Activated CD4-positive, alpha-beta memory T cell treated with anti-CD3 and anti-CD28 coated beads for 36 hours (primary cell): ENCODE measurements around the gene CHAF1A. TPM values are rescaled to one million over a fixed set of nuclear protein-coding genes. Genes with fewer than 3 reads are reported as not detected.

Experiments used
- CTCF ChIA-PET: fragments of 350-600 bp; sonication (Branson Sonifier 250); formaldehyde crosslinking; loops from one replicate; lab custom pipeline; 2021; ENCODE audit warnings: antibody characterized with exemption, inconsistent platforms; lab: Charles Lee
- POLR2A ChIA-PET: fragments of 350-600 bp; sonication (Branson Sonifier 250); formaldehyde crosslinking; loops from one replicate; lab custom pipeline; 2021; ENCODE audit warnings: antibody characterized with exemption; lab: Charles Lee
- DNase-seq: peaks from one replicate; pipeline ENCODE4 v3.0.0-alpha.2; 2020
- H3K27ac Mint-ChIP-seq: one replicate; pipeline ENCODE4 v1.8.0; 2021; ENCODE audit warnings: mixed read lengths
- H3K27me3 Mint-ChIP-seq: one replicate; pipeline ENCODE4 v1.8.0; 2021; ENCODE audit warnings: mixed read lengths
- H3K36me3 Mint-ChIP-seq: one replicate; pipeline ENCODE4 v1.8.0; 2021; ENCODE audit warnings: mixed read lengths
- H3K4me1 Mint-ChIP-seq: one replicate; pipeline ENCODE4 v1.8.0; 2021; ENCODE audit warnings: low read depth, mixed read lengths
- H3K4me3 Mint-ChIP-seq: one replicate; pipeline ENCODE4 v1.8.0; 2021; ENCODE audit warnings: mild to moderate bottlenecking, mixed read lengths
- H3K9me3 Mint-ChIP-seq: one replicate; pipeline ENCODE4 v1.8.0; 2021; ENCODE audit warnings: mixed read lengths
- intact Hi-C: fragments of 100-400 bp; cut with micrococcal nuclease; formaldehyde crosslinking; loops from one replicate; pipeline ENCODE4 v1.15.1; 2023
- total RNA-seq, 2 experiments: library from RNA; stranded (reverse); gene quantifications; one replicate each; pipeline ENCODE4 v1.2.3, GENCODE V29; 2021

CHAF1A gene
- total RNA-seq, 2 experiments from 2014 or later = 61.6 to 63.5 TPM

GRCh38 chr19:4400135-4400936, 2.1 kb upstream of the CHAF1A start, which contains the start of gene SH3GL1:
Gene SH3GL1 (minus strand): TSS chr19:4400547. CDS start chr19:4400368, 179 bp downstream.
- peaks cover 60% of the 10 kb centered on the region for H3K4me1 Mint-ChIP-seq
- peaks cover 26% of the 10 kb centered on the region for H3K36me3 Mint-ChIP-seq
- CTCF ChIA-PET = interaction anchor here (0.6 to 3.2 kb wide), 20 partner anchors 9 to 153 kb away, joined by 3 to 52 read pairs (median 6); partner anchors contain the start of genes HDGFL2, MPND, STAP2 and YJU2

GRCh38 chr19:4401769-4402170, 670 bp upstream of the CHAF1A start:
- Mint-ChIP-seq H3K27me3 (no peaks in the 10 kb centered on the region), H3K4me1 (peaks cover 58% of the 10 kb centered on the region), H3K36me3 (peaks cover 26% of the 10 kb centered on the region), H3K4me3 (peak overlapping the region; percentile 73), H3K9me3 (no peaks in the 10 kb centered on the region), H3K27ac (peak overlapping the region; percentile 86)
- no peak for DNase-seq
- CTCF ChIA-PET = interaction anchor here (0.6 to 3.2 kb wide), 11 partner anchors 23 to 414 kb away, joined by 3 to 52 read pairs (median 9); partner anchors contain the start of genes FEM1A and MPND
- intact Hi-C loops = loop anchor here (1.0 to 5.0 kb wide), 7 partner anchors 59 to 639 kb away; partner anchors contain the start of genes DPP9, MRPL54, YJU2 and ZBTB7A
- POLR2A ChIA-PET = interaction anchor here (0.8 to 3.1 kb wide), 5 partner anchors 22 to 155 kb away, joined by 4 to 23 read pairs (median 5); partner anchors contain the start of genes MPND and YJU2

More at GRCh38 chr19:4400135-4400936, 2.1 kb upstream of the CHAF1A start, which contains the start of gene SH3GL1:
- peak; percentile 94 for DNase-seq
- H3K9me3 Mint-ChIP-seq = no peaks in the 10 kb centered on the region
- H3K27me3 Mint-ChIP-seq = no peaks in the 10 kb centered on the region
- intact Hi-C loops = loop anchor here (1.0 to 5.0 kb wide), 6 partner anchors 20 to 638 kb away; partner anchors contain the start of genes DPP9, MRPL54, UBXN6 and ZBTB7A
- POLR2A ChIA-PET = interaction anchor here (0.6 to 3.1 kb wide), 6 partner anchors 14 to 442 kb away, joined by 3 to 23 read pairs (median 4); partner anchors contain the start of gene EEF2
- peak within 1 kb of the TSS; percentile 86 for H3K27ac Mint-ChIP-seq
- H3K4me3 Mint-ChIP-seq = peak within 1 kb of the TSS; percentile 82

GRCh38 chr19:4403005-4403761, 743 bp downstream of the CHAF1A start:
- Mint-ChIP-seq H3K9me3 (no peaks in the 10 kb centered on the region), H3K27me3 (no peaks in the 10 kb centered on the region), H3K27ac (peak overlapping the region; percentile 80), H3K36me3 (peaks cover 25% of the 10 kb centered on the region), H3K4me1 (peaks cover 50% of the 10 kb centered on the region), H3K4me3 (peak overlapping the region; percentile 96)
- CTCF ChIA-PET = interaction anchor here (1.7 to 3.2 kb wide), 2 partner anchors 33 to 60 kb away, joined by 14 to 52 read pairs; partner anchors contain the start of gene MPND
- intact Hi-C loops = loop anchor here (5.0 kb wide), 2 partner anchors 319 to 336 kb away; partner anchors contain the start of genes DPP9 and ZBTB7A
- no peak for DNase-seq
- POLR2A ChIA-PET = interaction anchor here (0.6 to 1.8 kb wide), 3 partner anchors 24 to 60 kb away, joined by 3 to 13 read pairs (median 5); partner anchors contain the start of gene MPND

GRCh38 chr19:4405977-4406376, 3.5 kb downstream of the CHAF1A start:
- ChIA-PET POLR2A (interaction anchor here (0.6 to 1.1 kb wide), 2 partner anchors 66 to 151 kb away, joined by 3 to 4 read pairs; no protein-coding TSS in a partner anchor), CTCF (no interaction called here)
- no peak for DNase-seq
- Mint-ChIP-seq H3K27ac (no peak overlapping the region), H3K27me3 (no peaks in the 10 kb centered on the region), H3K36me3 (peaks cover 44% of the 10 kb centered on the region), H3K4me1 (peaks cover 37% of the 10 kb centered on the region), H3K9me3 (no peaks in the 10 kb centered on the region), H3K4me3 (no peak overlapping the region)
- intact Hi-C loops = no loop called here

- ChIA-PET POLR2A (interaction anchor here (1.1 kb wide), 1 partner anchor 65 kb away, joined by 3 read pairs; no protein-coding TSS in a partner anchor), CTCF (no interaction called here)
- Mint-ChIP-seq H3K4me1 (peaks cover 30% of the 10 kb centered on the region), H3K36me3 (peaks cover 47% of the 10 kb centered on the region), H3K4me3 (no peak overlapping the region), H3K9me3 (no peaks in the 10 kb centered on the region), H3K27ac (no peak overlapping the region), H3K27me3 (no peaks in the 10 kb centered on the region)
- intact Hi-C loops = no loop called here
- DNase-seq = no peak
Observed at GRCh38 chr19:4406626-4407025, 4.2 kb downstream of the CHAF1A start.

GRCh38 chr19:4409123-4409933, 6.9 kb downstream of the CHAF1A start:
- Mint-ChIP-seq H3K27ac (no peak overlapping the region), H3K27me3 (no peaks in the 10 kb centered on the region), H3K4me1 (peaks cover 15% of the 10 kb centered on the region), H3K9me3 (no peaks in the 10 kb centered on the region), H3K4me3 (no peak overlapping the region), H3K36me3 (peaks cover 55% of the 10 kb centered on the region)
- intact Hi-C loops = no loop called here
- ChIA-PET CTCF (no interaction called here), POLR2A (no interaction called here)
- DNase-seq = no peak

- Mint-ChIP-seq H3K4me1 (no peaks in the 10 kb centered on the region), H3K9me3 (no peaks in the 10 kb centered on the region), H3K36me3 (peaks cover 50% of the 10 kb centered on the region), H3K27ac (no peak overlapping the region), H3K27me3 (no peaks in the 10 kb centered on the region), H3K4me3 (no peak overlapping the region)
- intact Hi-C loops = no loop called here
- DNase-seq = no peak
- POLR2A ChIA-PET = no interaction called here
- CTCF ChIA-PET = interaction anchor here (0.6 to 1.5 kb wide), 2 partner anchors 146 to 398 kb away, joined by 3 read pairs; no protein-coding TSS in a partner anchor
Observed at GRCh38 chr19:4413588-4413987, 11.1 kb downstream of the CHAF1A start.

- intact Hi-C loops = no loop called here
- Mint-ChIP-seq H3K36me3 (peaks cover 45% of the 10 kb centered on the region), H3K9me3 (no peaks in the 10 kb centered on the region), H3K27me3 (no peaks in the 10 kb centered on the region), H3K27ac (no peak overlapping the region), H3K4me3 (no peak overlapping the region), H3K4me1 (no peaks in the 10 kb centered on the region)
- DNase-seq = no peak
- POLR2A ChIA-PET = no interaction called here
- CTCF ChIA-PET = interaction anchor here (0.6 to 1.5 kb wide), 3 partner anchors 45 to 397 kb away, joined by 3 to 5 read pairs (median 3); no protein-coding TSS in a partner anchor
Observed at GRCh38 chr19:4414144-4414799, 11.8 kb downstream of the CHAF1A start.

- intact Hi-C loops = no loop called here
- no peak overlapping the region for H3K27ac Mint-ChIP-seq
- no peak overlapping the region for H3K4me3 Mint-ChIP-seq
- no peaks in the 10 kb centered on the region for H3K9me3 Mint-ChIP-seq
- no peaks in the 10 kb centered on the region for H3K27me3 Mint-ChIP-seq
- ChIA-PET POLR2A (no interaction called here), CTCF (interaction anchor here (1.3 to 1.4 kb wide), 3 partner anchors 45 to 148 kb away, joined by 3 to 5 read pairs (median 4); no protein-coding TSS in a partner anchor)
- no peaks in the 10 kb centered on the region for H3K4me1 Mint-ChIP-seq
- peaks cover 41% of the 10 kb centered on the region for H3K36me3 Mint-ChIP-seq
- DNase-seq = no peak
Observed at GRCh38 chr19:4414800-4415321, 12.4 kb downstream of the CHAF1A start.

GRCh38 chr19:4415352-4415751, 12.9 kb downstream of the CHAF1A start:
- Mint-ChIP-seq H3K27ac (no peak overlapping the region), H3K36me3 (peaks cover 40% of the 10 kb centered on the region), H3K9me3 (no peaks in the 10 kb centered on the region), H3K4me3 (no peak overlapping the region), H3K27me3 (no peaks in the 10 kb centered on the region), H3K4me1 (no peaks in the 10 kb centered on the region)
- intact Hi-C loops = no loop called here
- no peak for DNase-seq
- POLR2A ChIA-PET = no interaction called here
- CTCF ChIA-PET = interaction anchor here (1.3 to 1.4 kb wide), 3 partner anchors 46 to 149 kb away, joined by 3 to 5 read pairs (median 4); no protein-coding TSS in a partner anchor
